Stimulated activated CD4-positive, alpha-beta T cell treated with anti-CD3 and anti-CD28 coated beads, Interleukin-4, amount 100 ng/mL, for 24 hours (primary cell): Measurements from ENCODE around the gene EPHX1.
A peak's percentile ranks its signal among the peaks of the same experiment; 100 is the strongest.
"Not testable (repeated sequence)": the region's sequence is repeated elsewhere in the genome, so short reads cannot be mapped to it uniquely, and the experiment has no call there.

ENCODE experiments used
- DNase-seq: peaks from one replicate; pipeline ENCODE4 v3.0.0-alpha.2; 2020

Gene EPHX1

GRCh38 chr1:225809842-225810578 is at the start of gene EPHX1:
Gene EPHX1 (plus strand): TSS chr1:225810124. CDS start chr1:225828730, 18,606 bp downstream.
- DNase-seq, result peak; percentile 74

- no peak for DNase-seq
Observed at GRCh38 chr1:225760531-225760930, 49.4 kb upstream of the EPHX1 start.

- DNase-seq, result not testable (repeated sequence)
Observed at GRCh38 chr1:225761395-225761794, 48.5 kb upstream of the EPHX1 start.

- no peak for DNase-seq
Observed at GRCh38 chr1:225762002-225762441, 47.9 kb upstream of the EPHX1 start.

GRCh38 chr1:225762444-225762843 is 47.5 kb upstream of the EPHX1 start:
- DNase-seq, result no peak

GRCh38 chr1:225763716-225764548 is 46.0 kb upstream of the EPHX1 start:
- no peak for DNase-seq

- no peak for DNase-seq
Observed at GRCh38 chr1:225765982-225766674, 43.8 kb upstream of the EPHX1 start.

GRCh38 chr1:225766967-225767633 is 42.8 kb upstream of the EPHX1 start:
- DNase-seq, result no peak

- no peak for DNase-seq
Observed at GRCh38 chr1:225767634-225768540, 42.0 kb upstream of the EPHX1 start.

GRCh38 chr1:225768662-225769426 is 41.1 kb upstream of the EPHX1 start:
- no peak for DNase-seq

GRCh38 chr1:225769687-225770086 is 40.2 kb upstream of the EPHX1 start:
- DNase-seq, result no peak

- DNase-seq, result no peak
Observed at GRCh38 chr1:225770561-225771248, 39.2 kb upstream of the EPHX1 start.

GRCh38 chr1:225771661-225772322 is 38.1 kb upstream of the EPHX1 start:
- no peak for DNase-seq

- peak; percentile 20 for DNase-seq
Observed at GRCh38 chr1:225772323-225772768, 37.6 kb upstream of the EPHX1 start.

- no peak for DNase-seq
Observed at GRCh38 chr1:225772848-225773247, 37.1 kb upstream of the EPHX1 start.

- no peak for DNase-seq
Observed at GRCh38 chr1:225774281-225775147, 35.4 kb upstream of the EPHX1 start.

GRCh38 chr1:225776294-225776693 is 33.6 kb upstream of the EPHX1 start:
- DNase-seq, result no peak

- peak; percentile 6 for DNase-seq
Observed at GRCh38 chr1:225777058-225777582, 32.8 kb upstream of the EPHX1 start.
